Fibroblast of skin of left quadriceps (primary cell): ENCODE results near the gene C3orf18.
"Not testable (repeated sequence)": the region's sequence is repeated elsewhere in the genome, so short reads cannot be mapped to it uniquely, and the experiment has no call there.

Source experiments
- DNase-seq, 2 experiments: peaks; one replicate each; pipeline ENCODE4 v3.0.0-alpha.2; 2013; ENCODE audit warnings: low read depth in 2 of 2

C3orf18 gene

GRCh38 chr3:50523279-50523811 lies 44.2 kb downstream of the C3orf18 start:
- no peak for DNase-seq

DNA sequence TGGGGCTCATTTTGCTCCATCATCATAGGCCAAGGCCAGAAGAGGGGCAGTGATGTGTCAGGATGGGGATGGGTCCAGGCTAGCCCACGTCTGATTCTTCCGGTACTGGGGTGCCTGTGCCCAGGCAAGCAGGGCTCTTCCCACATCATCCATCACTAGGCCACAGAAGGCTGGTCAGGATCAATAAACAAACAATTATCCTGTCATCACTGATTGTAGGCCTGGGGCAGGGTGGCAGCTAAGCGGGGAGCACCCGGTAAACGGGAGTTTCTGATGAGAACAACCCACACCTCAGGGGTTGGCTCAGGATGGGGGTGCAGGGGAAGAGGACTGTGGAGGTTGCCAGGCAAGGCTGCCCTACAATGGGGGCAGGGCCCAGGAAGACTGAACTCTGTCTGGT lies 46.0 kb downstream of the C3orf18 start:
- no peak for DNase-seq

DNA sequence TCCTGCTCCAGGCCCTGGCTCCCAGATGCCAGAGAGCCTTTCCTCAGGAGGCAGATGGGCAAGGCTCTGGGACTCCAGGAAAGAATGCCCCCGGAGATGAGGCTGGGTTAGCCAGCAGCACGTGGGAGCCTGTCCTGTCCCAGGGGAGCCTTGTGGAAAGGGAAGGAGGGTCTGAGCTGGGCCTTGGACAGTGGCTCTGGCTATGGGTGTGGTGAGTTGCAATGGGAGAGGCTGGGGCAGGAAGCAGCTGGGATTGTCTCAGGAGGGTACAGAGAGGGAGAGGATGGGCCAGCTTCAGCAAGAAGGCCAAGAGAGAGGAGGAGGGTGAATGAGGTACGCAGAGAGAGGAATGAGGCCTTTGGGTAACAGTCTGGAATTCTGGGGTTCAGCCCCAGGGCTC lies 46.7 kb downstream of the C3orf18 start:
- DNase-seq: no peak

DNA sequence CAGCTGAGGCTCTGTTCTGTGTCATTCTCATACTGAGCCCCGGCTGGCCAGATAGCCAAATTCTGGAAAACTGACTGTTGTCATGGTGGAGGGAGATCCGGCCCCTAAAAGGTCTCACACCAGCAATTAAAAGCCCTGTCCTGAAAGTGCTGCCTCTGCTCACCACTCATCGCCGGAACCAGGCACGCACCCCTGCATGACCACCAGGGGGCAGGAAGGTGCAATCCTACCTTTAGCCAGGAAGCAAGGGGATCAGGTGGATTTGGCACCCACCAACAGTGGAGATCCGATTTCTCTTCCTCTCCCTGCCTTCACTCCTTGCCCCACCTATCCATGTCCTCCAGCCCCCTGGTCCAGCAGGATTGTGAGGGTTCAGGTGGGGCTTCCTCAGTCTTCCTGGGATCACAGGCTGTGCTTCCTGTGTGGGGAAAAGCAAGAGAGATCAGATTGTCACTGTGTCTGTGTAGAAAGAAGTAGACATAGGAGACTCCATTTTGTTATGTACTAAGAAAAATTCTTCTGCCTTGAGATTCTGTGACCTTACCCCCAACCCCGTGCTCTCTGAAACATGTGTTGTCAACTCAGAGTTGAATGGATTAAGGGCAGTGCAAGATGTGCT lies 48.0 kb downstream of the C3orf18 start:
- peak; percentile 2 to 3 for DNase-seq

DNA sequence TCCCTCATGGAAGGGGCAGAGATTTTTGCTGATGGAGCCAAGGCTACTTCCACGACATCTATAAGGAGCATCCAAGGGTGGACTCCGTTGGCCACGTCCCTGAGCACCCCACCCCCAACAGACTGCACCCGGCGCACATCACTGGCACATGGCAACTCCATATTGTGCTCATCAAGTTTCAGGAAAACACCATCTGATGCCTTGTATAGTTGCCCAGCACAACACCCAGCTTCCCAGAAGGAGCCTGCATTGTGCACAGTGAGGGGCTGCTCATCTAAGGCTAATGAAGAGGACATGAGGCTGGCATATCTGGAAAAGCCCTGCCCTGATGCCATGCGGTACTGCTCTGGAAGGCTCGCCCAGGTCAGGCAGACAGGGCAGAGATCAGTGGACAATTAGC lies 49.1 kb downstream of the C3orf18 start:
- no peak for DNase-seq

DNA sequence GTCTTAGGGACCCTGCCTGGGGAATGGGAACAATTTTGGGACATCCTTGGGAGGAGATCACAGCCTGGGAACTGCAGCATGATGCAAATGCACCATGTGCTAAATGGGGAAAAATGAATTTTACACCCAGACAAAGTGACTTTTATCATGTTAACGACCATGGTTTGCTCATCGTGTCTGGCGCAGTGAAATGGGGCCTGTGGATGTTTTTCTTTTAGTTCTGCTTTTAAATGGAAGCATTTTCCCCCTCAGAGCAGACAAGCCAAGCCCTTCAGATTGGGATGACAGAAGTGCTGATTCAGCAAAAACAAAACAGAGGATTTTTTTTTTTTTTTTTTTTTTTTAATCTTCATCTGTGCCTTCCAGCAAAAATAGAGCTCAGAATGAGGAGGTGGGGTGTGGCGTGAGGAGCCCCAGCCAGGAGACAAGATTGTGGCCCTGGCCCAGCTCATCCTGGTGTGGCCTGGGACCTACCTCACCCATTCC lies 49.8 kb downstream of the C3orf18 start:
- DNase-seq: no peak

GRCh38 chr3:50516440-50516871 lies 51.1 kb downstream of the C3orf18 start:
- DNase-seq: no peak

DNA sequence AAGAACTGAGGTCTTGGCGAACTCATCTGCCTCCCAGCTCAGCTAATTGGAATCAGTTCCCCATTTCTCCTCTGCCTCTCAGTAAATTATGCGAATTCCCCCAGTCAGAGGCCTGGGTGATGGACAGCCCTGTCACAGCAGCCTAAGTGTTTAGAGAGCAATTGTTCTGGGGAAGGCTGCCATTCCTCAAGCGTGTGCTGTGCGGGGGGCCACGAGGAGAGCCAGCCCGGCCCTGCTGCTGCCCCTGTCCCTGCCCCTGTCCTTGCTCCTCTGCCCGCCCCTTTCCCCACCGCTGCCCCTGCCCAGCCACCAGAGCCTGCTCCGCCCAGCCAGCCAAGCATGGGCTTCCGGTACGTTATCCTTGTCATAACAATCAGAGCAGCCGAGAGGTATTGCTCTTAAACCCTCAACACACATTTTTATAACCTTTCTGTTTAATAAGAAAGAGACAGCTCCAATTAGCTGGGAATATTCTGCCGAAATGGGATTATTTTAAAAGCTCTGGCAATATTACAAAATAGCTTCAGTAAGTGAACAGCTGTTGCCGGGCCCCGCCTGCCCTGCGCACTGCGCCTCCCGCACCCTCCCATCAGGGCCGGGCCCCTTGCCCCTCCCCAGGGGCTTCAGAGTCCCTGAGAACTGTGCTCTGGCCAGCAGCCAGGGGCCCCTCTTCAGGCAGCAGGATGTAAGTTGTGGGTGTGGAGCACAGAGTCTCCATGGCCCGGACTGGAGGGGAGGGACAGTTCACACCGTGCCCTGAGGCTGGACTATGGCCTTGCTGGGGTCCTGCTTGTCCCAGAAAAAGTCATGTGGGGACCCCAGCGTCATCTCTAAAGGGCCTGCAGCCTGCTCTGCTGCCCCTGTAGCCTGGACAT lies 51.7 kb downstream of the C3orf18 start:
- DNase-seq: no peak

DNA sequence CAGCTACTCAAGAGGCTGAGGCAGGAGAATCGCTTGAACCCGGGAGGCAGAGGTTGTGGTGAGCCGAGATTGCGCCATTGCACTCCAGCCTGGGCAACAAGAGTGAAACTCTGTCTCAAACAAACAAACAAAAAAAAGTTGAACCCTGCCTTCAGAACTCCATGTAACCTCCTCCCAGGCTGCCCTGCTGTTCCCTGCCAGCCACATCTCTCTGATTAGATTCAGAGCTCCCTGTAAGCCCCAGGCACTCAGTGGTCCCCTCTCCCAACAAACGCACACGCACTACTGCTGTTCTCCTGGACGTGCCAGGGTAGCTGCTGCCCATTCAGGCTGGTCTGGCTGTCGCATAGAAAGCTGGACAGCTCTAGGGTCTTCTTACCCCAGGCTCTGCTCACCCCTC lies 54.6 kb downstream of the C3orf18 start:
- DNase-seq: not testable (repeated sequence)

- DNase-seq: no peak
These were observed 55.4 kb downstream of the C3orf18 start for GRCh38 chr3:50512131-50512530.

DNA sequence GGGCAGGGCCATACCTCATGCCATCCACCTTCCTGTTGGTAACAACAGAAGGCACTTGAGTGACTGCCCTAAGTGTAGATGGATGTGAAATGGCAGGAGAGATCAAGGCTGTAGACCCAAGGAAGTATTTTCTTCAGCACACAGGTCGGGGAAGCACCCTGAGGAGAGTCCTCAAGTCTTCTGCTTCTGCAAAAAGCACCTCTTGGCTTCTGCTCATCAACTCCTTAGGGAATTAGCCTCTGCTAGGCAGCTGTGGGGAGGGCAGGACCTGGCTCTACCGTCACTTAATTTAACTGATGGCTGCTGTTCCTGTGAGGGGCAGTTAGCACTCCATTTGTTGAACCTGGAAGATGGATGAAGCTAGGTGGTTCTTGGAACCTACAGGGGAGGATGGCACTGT lies 57.2 kb downstream of the C3orf18 start:
- DNase-seq: no peak

- no peak for DNase-seq
These were observed 57.8 kb downstream of the C3orf18 start for GRCh38 chr3:50509715-50510114.

DNA sequence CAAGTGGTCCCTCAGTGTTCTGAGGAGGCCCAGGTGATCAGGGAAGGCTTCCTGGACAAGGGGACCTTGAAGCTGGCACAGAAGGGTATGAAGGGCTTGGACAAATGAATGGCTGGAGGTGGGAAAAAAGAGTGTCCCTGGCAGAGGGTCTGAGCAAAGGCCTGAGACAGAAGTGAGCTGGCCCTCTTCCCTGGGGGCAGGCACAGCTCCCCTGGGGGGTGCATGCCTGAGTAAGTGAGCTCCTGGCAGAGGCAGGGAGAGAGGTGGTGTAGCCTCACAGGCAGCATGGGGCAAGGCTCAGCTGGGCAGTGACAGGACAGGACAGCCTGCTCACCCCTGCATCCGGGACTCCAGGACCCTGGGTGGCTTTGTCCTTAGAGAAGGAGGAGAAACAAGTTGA lies 58.7 kb downstream of the C3orf18 start:
- no peak for DNase-seq
